Glomerular visceral epithelial cell (primary cell): ENCODE data around the gene LAIR2.

Source experiments
- DNase-seq: peaks from one replicate; pipeline ENCODE4 v3.0.0-alpha.2; 2016; ENCODE audit errors: extremely low spot score

Gene LAIR2

DNA sequence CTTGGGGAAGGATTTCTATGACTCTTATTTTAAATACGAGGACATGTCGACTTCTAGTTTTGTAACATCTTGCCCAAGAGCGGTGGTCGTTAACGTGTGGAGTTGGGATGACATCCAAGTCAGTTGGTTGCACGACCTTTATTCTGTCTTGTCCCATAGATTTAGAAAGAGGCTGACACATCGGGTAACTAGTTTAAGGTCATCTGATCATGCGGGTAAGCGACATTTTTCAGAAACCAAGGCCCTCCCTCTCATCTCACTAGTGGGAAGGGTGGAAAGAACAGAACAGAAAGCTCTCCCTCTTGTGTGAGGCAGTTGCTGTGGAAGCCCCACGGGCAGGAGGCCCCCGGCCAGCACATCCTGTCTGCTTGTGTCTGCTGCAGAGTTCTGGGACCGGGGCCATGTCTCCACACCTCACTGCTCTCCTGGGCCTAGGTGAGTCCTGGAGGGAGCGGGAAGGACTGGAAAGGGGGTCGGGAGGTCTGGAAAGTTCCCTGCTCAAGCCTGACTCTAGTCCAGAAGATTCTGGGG is at the start of gene LAIR2:
LAIR2 (plus strand) TSS at position 314 of the 531 bp plus-strand sequence; CDS start at position 402, 88 bp downstream.
- no peak for DNase-seq

DNA sequence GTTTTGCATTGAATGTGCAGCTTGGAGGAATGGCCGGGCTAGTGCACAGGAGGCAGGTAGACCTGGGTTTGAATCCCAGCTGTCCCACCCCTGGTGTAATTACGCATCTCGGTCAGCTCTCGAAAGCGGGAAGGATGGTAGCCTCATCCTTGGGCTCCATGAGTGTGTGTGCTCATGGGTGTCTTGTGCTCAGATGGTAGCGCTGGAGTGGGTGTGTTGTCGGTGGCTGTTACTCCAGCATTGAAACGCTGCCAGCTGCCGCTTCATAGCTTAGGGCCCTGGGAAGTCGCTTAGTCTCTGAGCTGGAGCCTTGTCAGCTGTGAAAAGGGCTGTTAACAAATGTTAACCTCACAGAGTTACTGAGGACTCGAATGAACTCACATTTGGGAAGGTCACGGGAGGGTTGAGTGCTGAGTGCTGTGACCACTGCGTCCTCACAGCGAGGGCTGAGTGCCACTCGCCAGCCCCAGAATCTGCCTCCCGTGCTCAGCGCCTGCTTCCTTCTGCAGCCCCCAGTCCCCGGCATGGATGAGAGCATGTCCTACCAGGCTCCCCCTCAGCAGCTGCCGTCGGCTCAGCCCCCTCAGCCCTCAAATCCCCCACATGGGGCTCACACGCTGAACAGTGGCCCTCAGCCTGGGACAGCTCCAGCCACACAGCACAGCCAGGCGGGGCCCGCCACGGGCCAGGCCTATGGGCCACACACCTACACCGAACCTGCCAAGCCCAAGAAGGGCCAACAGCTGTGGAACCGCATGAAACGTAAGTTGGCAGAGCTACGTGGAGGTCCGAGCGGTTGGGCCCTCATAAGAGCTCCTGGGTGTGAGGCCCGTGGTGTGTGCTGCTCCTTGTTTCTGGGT is 48.5 kb upstream of the LAIR2 start:
- DNase-seq, result no peak

- DNase-seq, result no peak
Measured at GRCh38 chr19:54454781-54455675, 47.6 kb upstream of the LAIR2 start.

- no peak for DNase-seq
Measured at GRCh38 chr19:54455786-54456422, 46.7 kb upstream of the LAIR2 start.

GRCh38 chr19:54456423-54457373 is 45.9 kb upstream of the LAIR2 start:
- DNase-seq, result no peak

GRCh38 chr19:54457773-54458647 is 44.6 kb upstream of the LAIR2 start:
- DNase-seq, result no peak

DNA sequence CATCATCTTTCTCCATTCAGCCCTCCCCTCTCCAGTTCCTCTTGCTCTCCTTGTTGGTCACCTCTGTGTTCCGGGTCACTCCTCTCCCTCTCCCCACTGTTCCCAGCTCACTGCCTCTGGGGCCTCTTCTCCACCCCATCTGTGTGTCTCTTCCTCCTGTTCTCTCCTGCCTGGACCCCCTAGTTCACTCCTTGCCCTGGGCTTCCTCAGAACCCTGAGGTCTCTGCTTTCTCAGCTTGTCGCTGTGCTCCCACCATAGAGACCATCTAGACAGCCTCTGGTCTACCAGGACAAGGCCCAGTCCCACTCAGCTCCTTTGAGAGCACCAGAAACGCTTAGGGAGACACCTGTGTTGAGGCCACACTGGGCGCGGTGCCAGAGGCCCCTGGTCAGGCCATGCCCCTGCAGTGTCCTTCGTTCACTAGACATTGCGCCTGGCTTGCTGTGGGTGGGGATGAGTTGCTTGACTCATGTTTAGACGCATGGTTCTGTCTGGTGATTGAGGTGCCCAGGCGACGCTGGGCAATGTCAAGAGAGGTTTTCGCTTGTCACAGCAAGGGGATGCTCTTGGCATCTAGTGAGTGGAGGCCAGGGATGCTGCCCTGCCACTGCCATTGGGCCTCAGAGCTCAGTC is 43.9 kb upstream of the LAIR2 start:
- DNase-seq, result no peak

- DNase-seq, result no peak
Measured at GRCh38 chr19:54459282-54460229, 43.1 kb upstream of the LAIR2 start.

- no peak for DNase-seq
Measured at GRCh38 chr19:54460230-54461005, 42.2 kb upstream of the LAIR2 start.

GRCh38 chr19:54461210-54461609 is 41.4 kb upstream of the LAIR2 start:
- DNase-seq, result no peak

DNA sequence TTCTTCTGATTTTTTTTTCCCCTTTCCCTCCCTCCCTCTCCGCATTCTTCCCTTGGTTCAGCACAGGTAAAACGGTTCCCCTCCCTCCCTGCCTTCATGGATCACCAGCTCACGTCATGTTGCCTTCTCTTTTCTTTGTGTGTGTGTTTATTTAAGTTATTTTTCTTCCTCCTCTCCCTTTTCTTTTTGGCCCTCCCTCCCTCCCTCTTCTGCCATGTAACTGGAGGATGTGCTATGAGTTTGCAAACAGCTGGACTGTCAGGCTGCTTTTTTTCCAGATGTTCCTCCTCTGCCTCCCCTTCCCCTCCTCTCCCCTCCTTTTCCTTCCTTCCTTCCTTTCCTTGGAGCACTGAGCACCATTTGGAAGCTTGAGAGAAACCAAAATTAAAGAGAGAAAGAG is 41.0 kb upstream of the LAIR2 start:
- DNase-seq, result no peak

DNA sequence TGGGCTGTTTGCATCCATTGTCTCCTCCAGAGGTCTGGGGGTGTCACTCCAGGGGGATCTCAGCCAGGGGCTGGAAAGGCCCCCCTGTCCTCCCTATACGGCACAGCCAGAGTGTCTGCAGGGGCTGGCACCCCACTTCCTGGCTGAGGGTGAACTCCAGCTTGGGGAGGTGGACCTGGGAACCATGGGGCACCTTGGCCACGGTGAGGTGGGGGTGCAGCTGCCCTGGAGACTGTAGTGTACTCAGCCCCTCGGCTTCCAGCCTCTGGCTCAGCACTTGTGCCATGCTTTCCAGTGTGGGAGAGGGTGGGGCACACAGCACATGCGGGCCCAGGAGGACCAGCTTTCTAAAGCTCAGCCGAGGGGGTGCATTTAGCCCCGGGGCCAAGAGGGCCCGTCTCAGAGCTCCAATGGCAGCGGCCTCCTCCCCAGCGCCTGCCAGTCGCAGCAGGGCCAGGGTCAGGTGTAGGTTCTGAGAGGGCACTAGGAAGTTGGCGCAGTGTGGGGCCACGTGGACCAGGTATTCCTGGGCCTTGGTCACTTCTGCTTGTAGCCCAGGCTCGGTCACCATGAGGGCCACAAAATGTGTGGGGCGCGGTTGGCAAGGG is 40.5 kb upstream of the LAIR2 start:
- no peak for DNase-seq

DNA sequence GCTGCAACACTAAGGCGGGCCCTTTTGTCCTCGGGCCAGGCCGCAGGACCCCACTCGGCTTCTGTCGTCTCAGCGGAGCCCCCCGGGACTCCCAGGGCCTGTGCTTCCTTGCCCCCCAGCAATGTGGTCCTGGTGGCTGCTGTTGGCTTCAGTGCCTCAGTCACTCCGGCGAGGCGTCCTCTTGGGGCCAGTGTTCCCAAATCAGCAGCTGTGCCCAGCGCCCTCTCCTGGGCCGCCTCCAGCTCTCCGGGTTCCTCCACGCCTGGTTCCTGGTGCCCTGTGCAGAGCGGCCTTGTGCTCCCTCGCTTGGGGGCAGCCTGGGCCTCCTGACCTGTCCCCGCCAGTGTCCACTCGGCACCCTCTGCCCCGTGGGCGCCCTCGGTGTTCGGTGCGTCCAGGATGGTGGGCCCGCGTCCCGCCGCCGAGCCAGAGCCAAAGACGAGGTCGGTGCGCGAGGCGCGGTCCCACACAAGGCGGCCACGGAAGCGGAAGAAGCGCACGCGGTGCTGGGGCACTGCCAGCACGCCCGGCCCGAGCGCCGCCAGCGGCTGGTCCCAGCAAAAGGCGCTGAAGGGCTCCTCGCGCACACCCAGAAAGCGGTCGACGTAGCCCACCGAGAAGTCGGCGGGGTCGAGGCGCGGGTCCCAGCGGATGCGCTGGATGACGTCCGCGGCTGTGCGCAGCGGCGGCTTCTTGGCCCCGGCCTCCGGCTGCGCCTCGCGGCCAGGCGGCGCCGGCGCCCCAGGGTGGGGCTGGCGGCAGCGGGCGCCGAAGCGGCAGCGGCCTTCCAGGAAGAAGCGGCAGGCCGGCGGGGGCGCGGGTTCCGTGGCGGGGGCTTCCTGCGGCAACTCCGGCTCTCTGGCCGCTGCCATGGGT is 39.7 kb upstream of the LAIR2 start:
- DNase-seq, result peak; percentile 41

DNA sequence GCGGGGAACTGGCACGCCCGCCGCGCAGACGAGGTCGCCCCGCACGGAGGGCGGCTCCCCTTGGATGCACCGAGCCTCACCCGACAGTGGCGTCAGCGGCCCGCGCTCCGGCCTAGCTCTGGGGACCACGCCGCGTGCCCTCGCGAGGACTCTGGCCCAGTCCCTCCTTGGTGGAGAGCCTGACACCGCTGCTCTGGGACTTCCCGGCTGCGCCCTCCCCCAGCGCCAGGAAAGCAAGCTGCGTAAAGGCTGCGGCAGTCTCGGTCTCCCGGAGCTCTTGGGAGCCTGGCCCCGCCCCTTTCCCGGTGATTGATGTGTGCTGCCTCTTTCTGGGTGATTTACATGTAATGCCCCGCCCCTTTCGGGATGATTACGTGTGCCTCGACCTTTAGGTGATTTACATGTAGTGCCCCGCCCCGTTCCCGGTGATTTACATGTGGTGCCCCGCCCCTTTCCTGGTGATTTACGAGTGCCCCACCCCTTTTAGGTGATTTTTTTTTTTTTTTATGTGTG is 39.0 kb upstream of the LAIR2 start, which contains the start of gene LENG9:
LENG9 (minus strand) TSS at position 248 of the 513 bp plus-strand sequence. CDS start 252 bp downstream, outside the sequence.
- DNase-seq, result peak; percentile 97

DNA sequence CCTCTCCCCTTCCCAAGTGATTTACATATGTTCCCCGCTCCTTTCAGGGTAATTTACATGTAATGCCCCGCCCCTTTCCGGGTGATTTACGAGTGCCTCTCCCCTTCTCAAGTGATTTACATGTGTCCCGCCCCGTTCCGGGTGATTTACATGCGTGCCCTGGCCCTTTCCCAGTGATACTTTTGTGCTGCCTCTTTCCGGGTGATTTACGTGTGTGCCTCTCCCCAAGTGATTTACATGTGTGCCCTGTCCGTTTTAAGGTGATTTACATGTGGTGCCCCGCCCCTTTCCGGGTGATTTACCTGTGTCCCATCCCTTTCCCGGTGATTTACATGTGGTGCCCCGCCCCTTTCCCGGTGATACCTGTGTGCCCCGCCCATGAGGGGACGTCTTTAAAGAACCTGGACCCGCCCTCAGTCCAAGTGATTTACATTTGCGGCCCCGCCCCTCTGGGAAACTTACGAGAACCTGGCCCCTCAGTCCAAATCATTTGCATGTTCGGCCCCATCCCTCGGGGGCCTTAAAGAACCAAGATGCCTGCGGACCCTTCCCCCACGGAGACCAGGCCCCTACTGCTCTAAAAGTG is 38.5 kb upstream of the LAIR2 start:
- DNase-seq, result peak; percentile 93
